ENCODE results near the gene GPI.

The GPI gene

GRCh38 chr19:34332027-34332760, 32.8 kb upstream of the GPI start:
- DNase-seq (ENCODE audit: low read depth, low spot score) = no peak
- Histone ChIP-seq H3K9me3 (ENCODE audit: low read depth, low read length) (no peaks in the 10 kb centered on the region), H3K9ac (ENCODE audit: insufficient read length) (no peak overlapping the region), H3K36me3 (ENCODE audit: insufficient read depth, low read length) (0 out of 2 replicates have a peak, but pooled peaks cover 3% of the 10 kb centered on the region), H3K4me3 (no peak overlapping the region), H3K27ac (no peak overlapping the region)
- TF ChIP-seq POLR2AphosphoS5 (IDR thresholded peaks at IDR 0.05; ENCODE audit: borderline replicate concordance, low read depth, low read length) (no peak), FOXP2 (optimal IDR thresholded peaks at IDR 0.05; ENCODE audit: control extremely low read depth, extremely low read length, insufficient read depth) (no peak), EZH2 (IDR thresholded peaks at IDR 0.05) (no peak)

DNA sequence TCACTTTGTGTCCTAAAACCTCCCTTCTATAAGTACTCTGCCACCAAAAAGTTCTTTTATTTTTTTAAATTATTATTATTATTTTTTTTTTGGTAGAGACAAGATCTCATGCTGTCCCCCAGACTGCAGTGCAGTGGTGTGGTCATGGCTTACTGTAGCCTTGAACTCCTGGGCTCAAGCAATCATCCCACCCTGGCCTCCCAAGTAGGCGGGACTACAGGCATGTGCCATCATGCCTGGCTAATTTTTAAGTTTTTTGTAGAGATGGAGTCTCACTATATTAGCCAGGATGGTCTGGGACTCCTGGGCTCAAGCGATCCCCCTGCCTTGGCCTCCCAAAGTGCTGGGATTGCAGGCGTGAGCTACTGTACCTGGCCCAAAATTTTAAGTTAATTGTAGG, 29.1 kb upstream of the GPI start:
- TF ChIP-seq POLR2AphosphoS5 (IDR thresholded peaks at IDR 0.05; ENCODE audit: borderline replicate concordance, low read depth, low read length) (no peak), FOXP2 (optimal IDR thresholded peaks at IDR 0.05; ENCODE audit: control extremely low read depth, extremely low read length, insufficient read depth) (no peak), EZH2 (IDR thresholded peaks at IDR 0.05) (no peak)
- H3K4me3 ChIP-seq = no peak overlapping the region
- H3K9me3 ChIP-seq (ENCODE audit: low read depth, low read length) = no peaks in the 10 kb centered on the region
- no peak overlapping the region for H3K27ac ChIP-seq
- no peaks in the 10 kb centered on the region; the same call in 1 of the 2 replicates for H3K36me3 ChIP-seq (ENCODE audit: insufficient read depth, low read length)
- H3K9ac ChIP-seq (ENCODE audit: insufficient read length) = no peak overlapping the region
- no peak for DNase-seq (ENCODE audit: low read depth, low spot score)

- Histone ChIP-seq H3K9me3 (ENCODE audit: low read depth, low read length) (no peaks in the 10 kb centered on the region), H3K36me3 (ENCODE audit: insufficient read depth, low read length) (peaks cover 5% of the 10 kb centered on the region; the same call in 1 of the 2 replicates), H3K27ac (no peak overlapping the region), H3K9ac (ENCODE audit: insufficient read length) (no peak overlapping the region), H3K4me3 (no peak overlapping the region)
- DNase-seq (ENCODE audit: low read depth, low spot score) = peak; percentile 18
- TF ChIP-seq POLR2AphosphoS5 (IDR thresholded peaks at IDR 0.05; ENCODE audit: borderline replicate concordance, low read depth, low read length) (no peak), EZH2 (IDR thresholded peaks at IDR 0.05) (no peak), FOXP2 (optimal IDR thresholded peaks at IDR 0.05; ENCODE audit: control extremely low read depth, extremely low read length, insufficient read depth) (no peak)
Observed at GRCh38 chr19:34336781-34337271, 28.2 kb upstream of the GPI start.

DNA sequence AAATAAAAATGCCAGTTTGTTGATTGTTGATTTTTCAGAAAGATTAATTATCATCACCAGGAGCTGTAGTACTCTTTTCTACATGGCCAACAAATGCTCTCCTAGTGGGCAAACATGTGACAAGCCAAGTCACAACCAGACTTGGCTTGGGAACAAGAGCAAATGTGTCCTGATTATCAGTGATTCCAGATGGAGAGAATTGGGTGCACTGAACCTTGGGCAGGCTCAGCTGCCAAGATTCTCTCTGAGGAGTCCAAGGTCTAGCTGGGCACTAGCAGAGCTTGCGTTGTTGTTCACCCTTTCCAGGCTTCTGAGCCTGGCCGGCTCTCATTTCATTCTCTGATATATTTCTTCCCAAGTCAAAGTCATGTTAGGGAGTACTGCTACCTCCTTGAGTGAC, 27.3 kb upstream of the GPI start:
- Histone ChIP-seq H3K9ac (ENCODE audit: insufficient read length) (no peak overlapping the region), H3K4me3 (no peak overlapping the region), H3K9me3 (ENCODE audit: low read depth, low read length) (no peaks in the 10 kb centered on the region), H3K36me3 (ENCODE audit: insufficient read depth, low read length) (peaks cover 11% of the 10 kb centered on the region; the same call in 1 of the 2 replicates), H3K27ac (no peak overlapping the region)
- TF ChIP-seq FOXP2 (optimal IDR thresholded peaks at IDR 0.05; ENCODE audit: control extremely low read depth, extremely low read length, insufficient read depth) (no peak), EZH2 (IDR thresholded peaks at IDR 0.05) (no peak), POLR2AphosphoS5 (IDR thresholded peaks at IDR 0.05; ENCODE audit: borderline replicate concordance, low read depth, low read length) (no peak)
- DNase-seq (ENCODE audit: low read depth, low spot score) = no peak

DNA sequence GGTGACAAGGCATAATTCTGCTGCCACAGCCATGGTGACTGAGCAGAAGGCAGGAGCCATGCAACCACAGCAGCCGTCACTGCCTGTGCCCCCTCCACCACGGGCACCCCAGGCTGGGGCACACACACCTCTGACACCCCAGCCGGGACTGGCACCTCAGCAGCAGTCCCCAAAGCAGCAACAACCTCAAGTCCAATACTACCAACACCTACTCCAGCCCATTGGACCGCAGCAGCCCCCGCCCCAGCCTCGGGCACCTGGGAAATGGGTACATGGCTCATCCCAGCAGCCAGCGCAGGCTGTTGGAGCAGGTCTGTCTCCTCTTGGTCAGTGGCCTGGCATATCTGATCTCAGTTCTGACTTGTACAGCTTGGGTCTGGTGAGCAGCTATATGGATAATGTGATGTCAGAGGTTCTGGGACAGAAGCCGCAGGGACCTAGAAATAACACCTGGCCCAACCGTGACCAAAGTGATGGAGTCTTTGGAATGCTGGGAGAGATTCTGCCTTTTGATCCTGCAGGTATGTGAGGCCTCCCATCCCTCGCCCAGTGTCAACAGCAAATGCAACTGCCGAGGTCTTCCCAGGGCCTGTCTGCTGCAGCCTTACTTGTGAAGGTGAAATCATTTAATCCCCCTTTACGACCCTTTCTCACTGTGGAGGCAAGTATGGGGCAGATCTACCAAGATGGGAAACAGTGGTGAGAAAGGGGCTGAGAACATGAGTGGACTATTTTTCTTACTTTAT, 22.9 kb upstream of the GPI start:
- H3K4me3 ChIP-seq = no peak overlapping the region
- no peaks in the 10 kb centered on the region for H3K9me3 ChIP-seq (ENCODE audit: low read depth, low read length)
- no peak for DNase-seq (ENCODE audit: low read depth, low spot score)
- TF ChIP-seq POLR2AphosphoS5 (IDR thresholded peaks at IDR 0.05; ENCODE audit: borderline replicate concordance, low read depth, low read length) (no peak), FOXP2 (optimal IDR thresholded peaks at IDR 0.05; ENCODE audit: control extremely low read depth, extremely low read length, insufficient read depth) (no peak), EZH2 (IDR thresholded peaks at IDR 0.05) (no peak)
- no peak overlapping the region for H3K27ac ChIP-seq
- no peak overlapping the region for H3K9ac ChIP-seq (ENCODE audit: insufficient read length)
- peaks cover 11% of the 10 kb centered on the region; the same call in 1 of the 2 replicates for H3K36me3 ChIP-seq (ENCODE audit: insufficient read depth, low read length)

DNA sequence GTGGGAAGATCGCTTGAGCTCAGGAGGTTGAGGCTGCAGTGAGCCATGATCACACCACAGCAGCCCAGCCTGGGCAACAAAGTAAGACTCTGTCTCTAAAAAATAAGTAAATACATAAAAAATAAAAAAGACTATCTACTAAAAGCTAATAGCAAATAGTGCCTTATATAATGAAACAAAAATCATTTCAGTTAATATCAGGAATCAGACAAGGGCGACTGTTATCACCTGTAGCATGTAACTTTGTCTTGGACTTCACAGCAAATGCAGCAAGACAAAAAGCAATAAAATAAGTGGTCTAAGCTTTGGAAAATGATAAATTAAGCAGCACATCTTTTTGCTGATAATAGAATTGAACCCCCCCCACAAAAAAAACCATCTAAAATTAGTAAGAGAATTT, 21.2 kb upstream of the GPI start:
- no peak for TF ChIP-seq EZH2 (IDR thresholded peaks at IDR 0.05)
- no peak for TF ChIP-seq POLR2AphosphoS5 (IDR thresholded peaks at IDR 0.05; ENCODE audit: borderline replicate concordance, low read depth, low read length)
- no peak for TF ChIP-seq FOXP2 (optimal IDR thresholded peaks at IDR 0.05; ENCODE audit: control extremely low read depth, extremely low read length, insufficient read depth)
- peaks cover 11% of the 10 kb centered on the region; the same call in 1 of the 2 replicates for H3K36me3 ChIP-seq (ENCODE audit: insufficient read depth, low read length)

DNA sequence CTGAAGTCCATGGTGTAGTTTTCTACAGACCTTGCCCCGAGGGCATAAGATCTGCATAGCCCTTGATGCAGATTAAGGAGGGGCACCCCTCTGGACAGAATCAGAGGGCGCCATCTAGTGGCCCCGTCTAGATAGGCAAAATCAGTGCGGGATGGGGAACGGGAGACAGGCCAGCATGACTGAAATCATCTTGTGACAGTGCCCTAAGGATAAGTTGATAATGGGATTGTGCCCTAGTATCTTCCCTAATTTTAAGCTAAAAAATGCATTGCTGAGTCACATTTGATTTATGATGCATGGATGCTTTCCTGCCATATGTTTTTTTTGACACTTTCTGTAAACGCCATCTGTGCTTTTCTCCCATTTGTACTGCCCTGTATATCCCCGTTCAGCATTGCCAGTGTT, 19.0 kb upstream of the GPI start:
- Histone ChIP-seq H3K9me3 (ENCODE audit: low read depth, low read length) (no peaks in the 10 kb centered on the region), H3K36me3 (ENCODE audit: insufficient read depth, low read length) (peaks cover 11% of the 10 kb centered on the region; the same call in 1 of the 2 replicates), H3K4me3 (no peak overlapping the region), H3K27ac (no peak overlapping the region), H3K9ac (ENCODE audit: insufficient read length) (no peak overlapping the region)
- peak; percentile 37 for DNase-seq (ENCODE audit: low read depth, low spot score)
- TF ChIP-seq EZH2 (IDR thresholded peaks at IDR 0.05) = no peak
- TF ChIP-seq POLR2AphosphoS5 (IDR thresholded peaks at IDR 0.05; ENCODE audit: borderline replicate concordance, low read depth, low read length) = no peak
- TF ChIP-seq FOXP2 (optimal IDR thresholded peaks at IDR 0.05; ENCODE audit: control extremely low read depth, extremely low read length, insufficient read depth) = no peak

More for the DNA sequence above, 21.2 kb upstream of the GPI start:
- no peaks in the 10 kb centered on the region for H3K9me3 ChIP-seq (ENCODE audit: low read depth, low read length)
- H3K4me3 ChIP-seq = no peak overlapping the region
- DNase-seq (ENCODE audit: low read depth, low spot score) = no peak
- no peak overlapping the region for H3K27ac ChIP-seq
- H3K9ac ChIP-seq (ENCODE audit: insufficient read length) = no peak overlapping the region

DNA sequence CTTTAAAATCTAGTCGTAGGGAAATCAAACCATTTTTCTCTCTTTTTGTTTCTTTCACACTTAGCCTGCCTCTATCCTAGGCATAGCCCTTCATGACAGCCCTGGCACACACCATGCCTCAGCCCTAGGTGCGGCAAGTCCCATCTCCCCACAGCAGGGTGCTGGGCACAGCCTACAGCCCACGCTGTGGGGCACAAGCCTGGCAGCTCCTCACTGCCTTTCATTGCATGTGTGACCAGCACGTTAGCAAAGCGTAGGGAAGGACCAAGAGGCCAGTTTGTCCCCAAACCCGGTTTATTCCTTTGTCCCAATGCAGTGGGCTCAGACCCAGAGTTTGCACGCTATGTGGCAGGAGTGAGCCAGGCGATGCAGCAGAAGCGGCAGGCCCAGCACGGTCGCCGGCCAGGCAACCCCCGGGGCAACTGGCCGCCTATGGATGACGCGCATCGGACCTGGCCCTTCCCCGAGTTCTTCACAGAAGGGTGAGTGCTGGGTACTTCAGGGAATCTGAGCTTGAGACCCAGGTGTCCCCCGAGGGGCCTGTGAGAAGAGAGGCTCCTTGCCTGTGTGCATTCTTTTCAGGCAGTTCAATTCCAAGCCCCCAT, 17.3 kb upstream of the GPI start:
- Histone ChIP-seq H3K4me3 (no peak overlapping the region), H3K9ac (ENCODE audit: insufficient read length) (no peak overlapping the region), H3K36me3 (ENCODE audit: insufficient read depth, low read length) (no peaks in the 10 kb centered on the region; the same call in 1 of the 2 replicates), H3K27ac (no peak overlapping the region), H3K9me3 (ENCODE audit: low read depth, low read length) (no peaks in the 10 kb centered on the region)
- no peak for TF ChIP-seq FOXP2 (optimal IDR thresholded peaks at IDR 0.05; ENCODE audit: control extremely low read depth, extremely low read length, insufficient read depth)
- no peak for DNase-seq (ENCODE audit: low read depth, low spot score)
